Tibial nerve (tissue), 4 donors: ENCODE measurements around the gene ZBTB20.

Experiments used
- CTCF ChIP-seq, 5 experiments: fragments of 200-600 bp in 3 of 5; fragments of 450-650 bp in 2 of 5; sonication (generic) in 3 of 5; IDR thresholded peaks; one replicate each; pipeline ENCODE4 v1.5.1; 2016 to 2019; ENCODE audit warnings: antibody characterized with exemption in 5 of 5, mild to moderate bottlenecking in 3 of 5, moderate library complexity in 2 of 5
- EP300 ChIP-seq, 2 donors: sonication (generic); formaldehyde crosslinking; IDR thresholded peaks; one replicate each; pipeline ENCODE4 v1.6.1; 2017; ENCODE audit warnings: antibody characterized with exemption in 2 of 2, mild to moderate bottlenecking in 1 of 2
- POLR2A ChIP-seq, 2 donors: fragments of 450-650 bp; IDR thresholded peaks; one replicate each; pipeline ENCODE4 v1.6.1; 2017; ENCODE audit warnings: antibody characterized with exemption in 2 of 2, mild to moderate bottlenecking in 2 of 2, moderate library complexity in 2 of 2

GRCh38 chr3:114408736-114409670 lies 738.1 kb downstream of the ZBTB20 start:
- TF ChIP-seq CTCF (IDR thresholded peaks at IDR 0.05) (no peak), POLR2A (IDR thresholded peaks at IDR 0.05) (no peak), EP300 (IDR thresholded peaks at IDR 0.05) (no peak)
